ENCODE data around the gene LYPD6B.
A peak's percentile ranks its signal among the peaks of the same experiment; 100 is the strongest.

LYPD6B gene

GRCh38 chr2:149167001-149167780, 128.7 kb downstream of the LYPD6B start:
- DNase-seq, result peak; percentile 64

- DNase-seq, result no peak
Measured at GRCh38 chr2:149167941-149168340, 129.4 kb downstream of the LYPD6B start.

- DNase-seq, result no peak
Measured at GRCh38 chr2:149169656-149170055, 131.2 kb downstream of the LYPD6B start.

DNA sequence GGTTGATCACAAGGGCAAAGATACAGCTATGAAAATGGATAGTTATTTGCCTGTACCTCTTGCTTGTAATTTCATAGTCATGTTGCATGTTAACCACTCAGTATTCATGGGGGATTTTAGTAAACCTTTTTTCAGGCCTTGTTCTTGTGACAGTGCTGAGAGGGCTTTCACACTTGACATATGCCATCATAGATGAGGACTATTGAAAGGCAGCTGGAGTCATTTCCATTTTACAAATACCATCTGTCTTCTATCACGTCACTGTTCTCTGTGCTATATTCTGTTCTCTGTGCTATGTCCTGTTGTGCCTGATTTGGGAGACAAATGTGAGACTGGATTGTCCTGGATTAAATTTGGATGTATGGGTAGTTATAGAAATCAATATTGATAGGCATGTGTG, 131.7 kb downstream of the LYPD6B start:
- DNase-seq, result no peak

DNA sequence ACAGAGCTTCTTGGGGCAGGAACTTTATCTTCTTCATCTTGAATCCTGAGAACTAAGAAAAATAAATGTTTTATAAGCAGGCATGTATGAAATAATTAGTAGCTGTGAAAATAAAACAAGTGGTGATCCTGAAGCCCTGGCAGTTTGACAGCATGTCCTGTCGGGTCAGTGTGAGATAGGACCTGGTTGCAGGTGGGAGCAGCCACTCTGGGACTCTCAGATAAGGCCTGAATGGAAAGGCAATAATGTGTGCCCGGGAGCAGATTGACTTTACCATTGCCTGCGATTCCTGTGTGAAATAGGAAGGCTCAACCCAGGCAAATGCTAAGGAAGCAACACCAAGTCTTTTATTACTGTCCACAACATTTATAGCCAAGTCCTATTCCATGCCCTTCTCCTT, 132.4 kb downstream of the LYPD6B start:
- DNase-seq, result no peak

GRCh38 chr2:149173220-149173619, 134.7 kb downstream of the LYPD6B start:
- DNase-seq, result no peak

DNA sequence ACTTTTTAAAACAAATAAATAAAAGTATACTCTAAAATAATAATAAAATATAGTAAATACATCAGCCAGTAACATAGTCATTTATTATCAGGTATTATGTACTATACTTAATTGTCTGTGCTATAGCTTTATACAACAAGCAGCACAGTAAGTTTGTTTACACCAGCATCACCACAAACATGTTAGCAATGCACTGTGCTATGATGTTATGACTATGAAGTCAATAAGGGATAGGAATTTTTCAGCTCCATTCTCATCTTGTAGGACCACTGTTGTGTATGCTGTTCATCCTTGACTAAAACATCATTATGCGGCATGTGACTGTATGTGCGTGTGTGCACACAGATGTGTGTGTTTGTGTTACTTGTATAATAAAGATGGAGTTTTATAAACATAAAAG, 137.5 kb downstream of the LYPD6B start:
- no peak for DNase-seq

DNA sequence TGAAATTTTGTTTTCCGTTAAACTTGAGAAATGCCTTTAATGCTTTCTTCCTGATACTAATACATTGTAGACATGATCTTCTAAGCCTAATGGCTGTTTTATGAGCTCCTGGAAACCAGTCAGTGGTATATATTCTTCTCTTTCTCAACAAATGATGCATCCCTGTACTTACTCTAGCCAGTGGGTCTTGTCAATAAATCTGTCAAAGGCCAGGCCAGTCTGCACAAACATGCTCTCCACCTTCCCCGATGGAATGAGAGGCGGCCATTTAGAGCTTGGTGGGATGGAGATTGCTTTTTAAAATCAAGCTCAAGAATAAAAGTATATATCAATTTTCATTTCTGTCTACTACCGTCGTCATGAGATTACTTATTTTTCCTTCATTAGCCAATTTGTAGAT, 140.1 kb downstream of the LYPD6B start:
- DNase-seq, result no peak

DNA sequence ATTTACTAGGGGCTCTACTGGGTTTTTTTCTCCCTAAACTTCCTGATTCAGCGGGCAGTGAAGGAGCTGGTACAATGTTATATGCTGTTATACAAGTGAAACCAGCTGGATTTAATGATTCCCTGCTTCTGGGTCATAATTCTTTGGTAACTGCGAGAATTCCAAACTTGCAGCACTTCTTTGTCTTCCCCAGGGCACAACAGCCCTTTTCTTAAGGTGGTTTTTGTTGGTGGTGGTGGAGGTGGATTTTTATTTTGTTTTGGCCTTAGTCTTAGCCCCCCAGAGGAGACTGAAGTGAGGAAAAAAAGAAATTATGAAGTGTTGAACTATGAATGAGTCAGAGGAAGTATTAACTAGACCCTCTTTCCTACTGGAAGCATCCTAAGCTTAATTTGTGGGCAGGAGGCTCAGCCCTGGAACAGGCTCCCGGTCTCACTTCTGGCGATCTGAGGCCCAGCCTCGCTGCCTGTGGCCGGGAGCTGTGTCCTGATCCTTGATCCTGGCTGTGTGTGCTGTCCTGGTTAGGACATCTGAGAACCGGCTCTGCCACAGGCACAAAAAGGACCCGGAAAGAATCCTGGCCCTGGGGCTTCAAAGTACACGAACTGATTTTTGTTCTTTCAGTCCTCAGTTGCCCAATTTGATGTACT, 141.9 kb downstream of the LYPD6B start:
- DNase-seq, result no peak

DNA sequence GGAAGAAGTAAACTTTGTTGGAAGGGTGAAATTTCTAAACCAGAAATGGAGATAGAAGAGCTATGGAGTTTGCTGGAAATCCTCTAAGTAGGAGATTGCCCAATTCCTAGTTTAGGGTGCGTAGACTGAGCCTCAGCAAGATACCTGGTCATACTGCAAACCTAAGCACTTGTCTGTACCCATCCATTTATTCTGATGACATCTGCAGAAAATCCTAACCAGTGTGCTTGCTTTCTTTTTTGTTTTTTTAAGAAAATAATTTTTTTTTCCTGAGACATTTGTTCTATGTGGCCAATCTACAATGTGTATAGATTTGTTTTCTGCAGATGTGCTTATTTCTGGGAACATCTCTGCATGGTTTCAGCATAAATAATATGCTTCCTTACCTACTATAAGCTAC, 144.7 kb downstream of the LYPD6B start:
- no peak for DNase-seq

DNA sequence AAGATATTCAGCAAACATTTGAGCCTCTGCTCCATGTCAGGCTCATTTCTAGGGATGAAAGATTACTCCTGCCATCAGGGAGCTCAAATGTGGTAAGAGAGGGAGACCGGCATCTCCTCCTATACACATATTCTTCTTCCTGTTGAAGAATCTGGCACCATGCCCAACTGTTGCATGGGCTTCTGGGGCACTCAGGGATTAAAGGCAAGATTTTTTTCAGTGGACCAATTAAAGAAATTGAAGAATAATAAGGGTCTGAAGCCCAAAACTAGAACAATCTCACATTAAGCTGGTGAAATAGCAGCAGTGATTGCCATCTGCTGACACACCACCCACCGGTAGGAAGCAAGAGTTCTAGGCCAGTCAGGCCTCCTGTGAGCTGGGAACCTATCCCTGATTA, 146.5 kb downstream of the LYPD6B start:
- DNase-seq, result no peak

- DNase-seq, result no peak
Measured at GRCh38 chr2:149185942-149186490, 147.5 kb downstream of the LYPD6B start.

- no peak for DNase-seq
Measured at GRCh38 chr2:149187057-149187456, 148.6 kb downstream of the LYPD6B start.

DNA sequence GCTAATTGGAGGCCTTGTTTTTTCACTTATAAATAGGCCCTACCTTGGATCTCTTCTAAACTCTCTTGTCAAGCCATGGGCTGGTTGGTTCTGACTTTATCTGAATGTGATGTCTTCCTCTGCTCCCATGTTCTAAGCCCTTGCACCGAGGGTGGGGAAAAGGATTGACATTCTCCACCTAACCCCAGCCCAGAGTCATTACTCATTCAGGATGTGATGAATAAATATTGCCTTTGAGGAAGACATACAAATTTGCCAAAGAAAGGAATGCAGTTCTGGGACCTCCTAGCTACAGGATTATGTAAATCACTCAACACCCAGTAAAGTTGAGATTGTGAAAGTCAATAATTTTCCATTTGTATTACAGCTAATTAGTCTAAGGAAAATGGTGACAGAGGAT, 149.8 kb downstream of the LYPD6B start:
- no peak for DNase-seq

GRCh38 chr2:149189769-149190168, 151.3 kb downstream of the LYPD6B start:
- no peak for DNase-seq

GRCh38 chr2:149191915-149192314, 153.4 kb downstream of the LYPD6B start:
- no peak for DNase-seq

GRCh38 chr2:149192427-149192826, 153.9 kb downstream of the LYPD6B start:
- DNase-seq, result no peak

GRCh38 chr2:149200109-149200520, 161.6 kb downstream of the LYPD6B start:
- no peak for DNase-seq

DNA sequence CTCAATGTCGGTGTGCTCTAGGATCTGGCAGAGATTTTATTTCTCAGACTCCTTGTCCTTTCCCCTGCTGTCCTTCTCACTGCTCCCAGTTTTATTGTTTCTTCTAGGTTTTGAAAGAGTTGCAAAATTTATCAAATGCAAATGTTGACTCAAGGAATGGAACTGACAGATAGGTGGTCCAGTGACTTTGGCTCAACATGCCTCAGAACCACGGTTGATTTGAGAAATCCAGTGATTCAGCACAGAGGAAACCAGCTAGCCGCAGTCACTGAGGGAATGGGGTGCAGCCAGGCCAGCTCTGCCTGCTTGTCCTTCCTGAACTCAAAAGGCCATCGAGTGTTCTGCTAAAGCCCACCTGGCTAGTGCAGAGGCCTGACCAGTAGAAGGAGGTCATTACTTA, 166.2 kb downstream of the LYPD6B start:
- no peak for DNase-seq

DNA sequence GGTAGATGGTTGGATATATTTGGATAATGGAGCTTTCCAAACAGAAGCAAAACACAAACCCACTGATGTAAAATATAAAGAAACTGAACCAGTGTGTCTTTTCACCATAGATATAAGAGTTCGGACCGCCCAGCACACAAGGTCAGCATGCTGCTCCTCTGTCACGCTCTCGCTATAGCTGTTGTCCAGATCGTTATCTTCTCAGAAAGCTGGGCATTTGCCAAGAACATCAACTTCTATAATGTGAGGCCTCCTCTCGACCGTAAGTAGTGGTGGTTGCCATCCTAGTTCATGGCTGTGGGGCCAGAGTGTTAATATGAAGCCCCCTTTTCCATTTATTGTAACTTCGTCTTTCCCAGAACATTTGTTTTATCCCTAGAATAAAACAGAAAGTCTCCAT, 166.6 kb downstream of the LYPD6B start:
- no peak for DNase-seq

DNA sequence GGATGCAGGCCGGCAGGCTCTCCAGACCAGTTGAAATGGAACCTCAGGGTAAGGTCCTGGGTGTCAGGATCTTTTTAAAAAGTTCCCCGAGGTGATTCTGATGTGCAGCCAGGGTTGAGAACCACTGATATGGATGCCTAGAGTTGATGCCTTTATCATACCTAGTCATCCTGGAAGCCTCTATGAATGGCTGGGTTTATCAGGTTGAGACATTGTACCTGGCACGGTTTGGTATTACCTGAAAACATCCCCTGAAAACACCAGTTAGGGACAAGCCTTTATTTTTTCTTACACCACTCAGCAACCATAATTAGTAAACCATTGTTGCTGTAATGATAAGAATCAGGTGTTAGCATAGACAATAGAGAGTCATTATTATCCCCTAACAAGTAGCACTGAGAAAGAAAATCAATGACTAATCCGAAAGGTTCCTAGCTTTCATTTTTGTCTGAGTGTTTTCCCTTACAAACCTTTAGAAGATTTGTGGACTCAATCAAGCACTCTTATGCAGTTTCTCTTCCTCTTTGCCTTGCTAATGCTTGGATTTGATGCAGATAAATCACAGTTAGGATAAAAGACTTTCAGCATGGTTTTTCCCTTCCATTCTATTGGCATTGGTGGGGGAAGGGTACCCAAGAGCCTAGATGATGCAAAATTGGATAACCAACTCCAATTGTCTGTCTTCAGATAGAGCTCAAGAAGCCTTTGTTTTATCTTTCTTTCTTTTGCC, 175.4 kb downstream of the LYPD6B start:
- DNase-seq, result no peak

DNA sequence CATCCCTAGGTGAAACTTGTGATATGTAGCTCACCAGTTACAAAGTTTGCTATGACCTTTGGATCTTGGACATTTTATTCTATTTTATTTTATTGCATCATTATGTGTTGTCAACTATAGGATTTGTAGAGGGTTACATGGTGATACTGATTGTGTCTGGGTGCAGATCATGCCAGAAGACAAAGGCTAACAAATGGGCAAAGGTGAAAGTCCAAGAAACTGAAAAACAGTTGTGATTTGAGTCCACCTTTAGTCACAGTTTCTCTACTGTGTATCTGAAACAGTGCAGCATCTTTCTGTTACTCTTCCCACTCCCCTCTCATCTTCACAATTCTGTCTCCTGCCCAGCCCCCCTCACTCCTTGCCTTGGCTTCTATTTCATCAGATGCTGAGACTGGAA, 180.0 kb downstream of the LYPD6B start:
- no peak for DNase-seq

- no peak for DNase-seq
Measured at GRCh38 chr2:149219856-149220255, 181.4 kb downstream of the LYPD6B start.

GRCh38 chr2:149221002-149221401, 182.5 kb downstream of the LYPD6B start:
- DNase-seq, result no peak
